HG02981 (cell line): ENCODE data around the gene VPS37C.
"Not testable (repeated sequence)": the region's sequence is repeated elsewhere in the genome, so short reads cannot be mapped to it uniquely, and the experiment has no call there.

Source experiments
- ATAC-seq: cut with Tn5 transposase; IDR thresholded peaks from one replicate; pipeline ENCODE4 v1.9.1; 2021; ENCODE audit warnings: mild to moderate bottlenecking, moderate library complexity; ENCODE audit not compliant: unreplicated experiment

Gene VPS37C

DNA sequence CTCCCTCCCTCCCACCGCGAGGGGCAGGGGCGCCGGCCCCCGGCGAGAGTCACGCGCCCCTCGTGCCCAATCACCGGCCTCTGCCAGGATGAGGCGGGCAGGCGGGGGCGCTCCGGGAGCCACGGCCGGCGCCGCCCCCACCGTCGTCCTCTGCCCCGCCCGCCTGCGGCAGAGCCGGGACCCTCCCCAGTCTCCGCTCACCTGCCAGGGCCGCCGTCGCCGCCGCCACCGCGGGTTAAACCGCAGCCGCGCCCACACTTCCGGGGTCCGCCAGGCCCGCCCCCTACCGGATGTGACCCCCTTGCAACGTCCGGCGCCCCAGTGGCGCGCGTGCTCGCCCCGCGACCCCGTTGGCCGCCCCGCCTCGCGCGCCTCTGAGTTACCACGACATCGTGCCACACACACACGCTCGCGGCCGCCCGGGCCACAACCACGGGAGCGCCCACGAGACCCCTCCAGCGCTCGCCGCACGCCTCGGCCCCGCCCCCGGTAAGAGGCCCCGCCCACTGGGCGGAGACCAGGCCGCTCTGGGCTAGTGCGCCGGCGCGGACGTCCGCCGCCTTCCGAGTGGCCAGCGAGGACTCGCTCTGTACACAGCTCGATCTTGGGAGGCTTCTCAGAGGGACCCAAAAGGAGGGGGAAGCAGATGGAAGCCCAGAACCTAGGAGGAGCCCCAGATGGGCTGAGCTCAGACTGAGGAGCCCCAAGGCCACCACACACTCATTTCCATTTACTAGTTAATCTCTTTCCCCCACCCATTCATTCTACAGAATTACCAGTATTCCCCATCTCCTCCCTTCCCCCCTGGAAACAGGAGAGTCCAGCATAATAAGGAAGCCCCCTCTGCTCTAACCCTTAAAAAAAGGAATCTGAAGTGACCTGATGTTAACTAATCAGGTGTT, at the start of gene VPS37C:
VPS37C (minus strand) TSS at position 237 of the 902 bp plus-strand sequence. CDS start 22,597 bp downstream, outside the sequence.
- ATAC-seq = peak; percentile 68

DNA sequence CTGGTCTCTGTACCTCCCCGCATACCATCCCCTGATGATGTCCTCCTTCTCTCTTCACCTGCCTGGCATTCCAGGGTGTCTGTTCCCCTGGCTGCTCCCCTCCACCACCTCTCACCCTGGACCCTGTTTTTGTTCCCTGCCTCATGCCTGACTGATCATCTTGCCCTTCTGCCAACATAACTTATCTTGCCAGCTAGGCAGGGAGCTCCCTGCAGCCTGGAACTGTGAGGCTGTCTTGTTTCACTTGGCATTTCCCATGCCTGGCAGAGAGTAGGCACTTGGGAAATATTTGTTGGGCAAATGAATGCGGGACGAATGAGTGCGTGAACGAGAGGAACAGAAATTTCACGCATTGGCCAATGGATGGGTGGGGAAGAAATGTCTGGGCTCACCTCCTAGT, 49.4 kb upstream of the VPS37C start:
- not testable (repeated sequence) for ATAC-seq

DNA sequence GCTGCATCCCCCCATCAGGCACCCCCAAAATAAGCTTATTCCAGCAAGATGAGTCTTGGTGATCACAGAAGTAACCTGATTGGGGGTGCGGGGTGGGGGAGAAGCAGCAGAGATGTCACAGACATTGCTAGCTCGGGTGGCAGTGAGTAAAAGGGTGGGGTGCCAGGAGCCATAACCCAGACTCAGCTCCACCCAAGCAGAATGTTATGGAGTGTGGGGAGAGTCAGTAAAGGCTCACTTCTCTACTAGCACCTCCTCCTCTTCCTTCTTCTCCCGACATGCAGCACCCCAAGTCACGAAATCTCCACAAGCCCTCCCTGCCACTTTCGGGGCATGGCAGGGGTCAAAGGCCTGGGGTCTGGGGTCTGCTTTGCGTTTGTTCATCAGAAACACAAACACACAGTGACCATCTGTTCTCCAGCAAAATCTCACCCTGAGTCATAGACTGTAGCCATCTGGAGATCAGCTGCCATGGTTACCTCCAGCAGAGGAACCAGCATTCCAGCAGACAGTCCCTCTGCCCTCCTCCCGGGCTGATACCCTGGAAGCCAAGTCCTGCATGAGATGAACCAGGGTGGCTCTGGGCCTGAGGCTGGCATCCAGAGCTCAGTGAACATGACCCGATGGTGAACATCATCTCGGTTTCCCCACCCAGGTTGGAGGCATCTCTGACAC, 46.5 kb upstream of the VPS37C start:
- not testable (repeated sequence) for ATAC-seq

DNA sequence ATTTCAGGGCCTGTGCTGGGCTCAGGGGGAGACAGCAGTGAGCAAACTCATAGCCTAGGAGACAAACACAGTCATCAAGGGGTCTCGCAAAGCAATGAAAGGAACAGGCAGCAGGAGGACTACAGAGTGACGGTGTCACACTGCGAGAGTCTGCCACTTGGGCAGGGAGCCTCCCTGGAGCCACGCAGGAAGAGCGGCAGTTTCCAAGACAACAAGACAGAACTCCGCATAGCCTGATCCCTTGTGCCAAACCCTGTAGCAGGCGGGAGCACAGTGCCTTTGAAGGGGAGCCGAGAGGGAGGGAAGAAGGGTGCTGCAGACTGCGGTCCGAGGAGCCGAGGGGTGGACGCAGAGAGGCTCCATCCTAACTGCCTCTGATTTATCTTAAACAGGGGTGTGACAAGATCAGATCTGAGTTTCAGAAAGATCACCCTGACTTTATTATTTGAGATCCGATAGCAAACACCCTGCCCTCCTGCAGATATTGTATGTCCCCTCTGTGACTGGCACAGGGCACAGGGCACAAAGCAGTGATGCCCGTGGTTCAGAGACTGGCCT, 43.4 kb upstream of the VPS37C start:
- not testable (repeated sequence) for ATAC-seq

DNA sequence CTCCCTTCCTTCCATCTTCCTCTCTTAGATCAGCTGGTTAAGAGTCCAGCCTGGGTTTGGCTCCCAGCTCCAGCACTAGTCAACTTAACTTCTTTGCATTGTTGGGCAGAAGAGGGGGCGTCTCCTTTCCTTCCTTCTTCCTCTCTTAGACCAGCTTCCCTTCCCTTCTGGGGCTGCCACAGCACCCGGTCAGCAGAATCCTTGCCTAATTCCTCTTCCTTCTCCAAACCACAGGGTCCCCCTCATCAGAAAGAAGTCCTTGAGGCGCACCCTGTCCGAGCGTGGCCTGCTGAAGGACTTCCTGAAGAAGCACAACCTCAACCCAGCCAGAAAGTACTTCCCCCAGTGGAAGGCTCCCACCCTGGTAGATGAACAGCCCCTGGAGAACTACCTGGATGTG, 42.6 kb upstream of the VPS37C start:
- not testable (repeated sequence) for ATAC-seq

DNA sequence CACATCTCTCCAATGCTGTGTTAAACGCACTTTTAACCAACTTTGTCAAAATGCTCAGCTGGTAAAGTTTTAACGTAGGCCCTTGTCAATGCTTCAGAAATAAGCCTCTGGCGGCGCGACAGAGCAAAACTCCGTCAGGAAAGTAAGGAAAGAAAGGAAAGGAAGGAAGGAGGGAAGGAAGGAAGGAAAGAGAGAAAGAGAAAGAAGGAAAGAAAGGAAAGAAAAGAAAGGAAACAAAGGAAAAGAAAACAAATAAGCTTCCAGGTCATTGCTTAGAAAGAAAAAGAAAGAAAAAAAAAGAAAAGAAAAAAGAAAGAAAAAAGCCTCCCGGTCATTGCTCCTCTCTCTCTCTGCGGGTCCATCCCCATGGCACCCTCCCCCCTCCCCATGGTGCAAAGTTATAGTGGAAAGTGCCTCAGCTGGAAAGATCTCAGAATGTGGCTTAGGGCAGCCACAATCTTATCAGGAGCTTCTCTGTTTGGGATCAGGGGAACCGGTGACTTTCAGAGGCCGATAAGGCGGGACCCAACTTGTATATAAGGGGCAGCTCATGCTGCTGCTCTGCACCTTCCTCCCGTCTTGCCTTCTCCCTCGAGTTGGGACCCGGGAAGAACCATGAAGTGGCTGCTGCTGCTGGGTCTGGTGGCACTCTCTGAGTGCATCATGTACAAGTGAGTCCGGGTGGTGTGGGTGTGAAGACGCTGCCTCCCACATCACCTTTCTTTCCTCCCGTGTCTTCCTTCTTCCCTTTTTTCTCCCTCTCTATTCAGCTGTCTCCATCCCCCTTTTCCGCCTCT, 41.9 kb upstream of the VPS37C start, which contains the start of gene PGA3:
PGA3 (plus strand) TSS at position 566 of the 797 bp plus-strand sequence; CDS start at position 616, 50 bp downstream.
- not testable (repeated sequence) for ATAC-seq

DNA sequence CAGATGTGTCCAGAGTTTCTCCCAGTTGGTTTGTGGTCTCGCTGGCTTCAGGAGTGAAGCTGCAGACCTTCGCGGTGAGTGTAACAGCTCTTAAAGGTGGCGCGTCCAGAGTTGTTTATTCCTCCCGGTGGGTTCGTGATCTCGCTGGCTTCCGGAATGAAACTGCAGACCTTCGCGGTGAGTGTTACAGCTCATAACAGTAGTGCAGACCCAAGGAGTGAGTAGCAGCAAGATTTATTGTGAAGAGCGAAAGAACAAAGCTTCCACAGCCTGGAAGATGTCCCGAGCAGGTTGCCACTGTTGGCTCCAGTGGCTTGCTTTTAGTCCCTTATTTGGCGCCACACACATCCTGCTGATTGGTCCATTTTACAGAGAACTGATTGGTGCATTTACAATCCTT, 40.2 kb upstream of the VPS37C start:
- no peak for ATAC-seq

DNA sequence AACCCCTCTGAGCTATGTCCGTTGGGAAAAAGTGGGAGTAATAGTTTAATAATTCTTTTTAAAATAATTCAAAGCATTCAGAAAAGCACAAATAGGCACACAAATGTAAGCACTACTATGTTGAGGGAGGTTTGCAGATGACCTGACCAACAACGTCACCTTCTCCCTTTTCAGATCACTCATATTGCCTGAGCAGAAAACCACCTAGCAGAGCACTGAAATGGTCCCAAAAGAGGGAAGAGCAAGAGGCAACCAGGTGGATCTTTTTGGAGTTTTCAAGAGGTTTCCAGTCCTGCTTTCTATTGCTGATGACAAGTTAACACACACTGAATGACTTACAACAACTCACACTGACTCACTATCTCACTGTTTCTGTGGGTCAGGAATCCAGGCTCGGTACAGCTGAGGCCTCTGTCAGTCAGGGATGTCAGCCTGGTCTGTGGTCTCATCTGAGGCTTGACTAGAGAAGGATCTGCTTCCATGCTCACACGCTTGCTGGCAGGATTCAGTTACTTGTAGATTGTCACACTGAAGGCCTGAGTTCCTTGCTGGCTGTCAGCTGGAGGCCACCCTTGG, 37.8 kb upstream of the VPS37C start:
- no peak for ATAC-seq

DNA sequence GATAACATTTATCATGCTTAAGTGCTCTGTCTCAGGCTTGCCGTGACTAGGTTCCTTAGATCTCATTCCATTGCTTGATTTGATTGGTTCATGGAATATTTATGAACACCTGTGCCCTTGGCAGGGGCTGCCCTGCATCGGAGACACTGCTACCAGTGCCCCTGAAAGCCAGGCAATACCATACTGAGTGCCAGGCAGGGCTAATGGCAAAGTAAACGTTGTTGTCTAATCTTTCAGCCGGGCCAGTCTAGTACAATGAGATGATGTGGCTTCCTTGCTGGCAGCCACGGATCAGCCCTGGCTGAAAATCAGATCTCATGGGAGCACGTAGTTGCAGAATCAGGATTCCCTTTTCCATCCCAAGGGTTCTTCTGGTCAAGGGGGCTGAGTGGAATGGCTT, 37.1 kb upstream of the VPS37C start:
- no peak for ATAC-seq

DNA sequence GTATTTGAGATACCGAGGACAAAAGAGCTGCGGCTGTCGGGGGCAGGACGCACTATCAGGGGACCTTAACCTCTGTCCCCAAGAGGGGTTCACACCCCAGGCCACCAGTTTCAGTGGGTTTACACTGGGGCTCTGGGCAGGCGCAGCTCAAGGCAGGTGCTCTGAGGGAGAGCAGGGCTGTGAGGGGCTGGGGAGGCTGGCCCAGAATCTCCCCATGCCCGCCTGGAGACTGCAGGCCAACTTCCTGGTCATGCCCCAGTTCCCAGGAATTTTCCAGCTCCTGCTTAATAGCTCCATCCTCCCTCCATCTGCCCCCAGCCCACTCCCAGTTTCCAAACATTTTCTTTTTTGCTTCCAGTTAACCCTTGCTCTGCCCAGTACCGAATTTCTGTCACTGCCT, 34.5 kb upstream of the VPS37C start:
- ATAC-seq = no peak

DNA sequence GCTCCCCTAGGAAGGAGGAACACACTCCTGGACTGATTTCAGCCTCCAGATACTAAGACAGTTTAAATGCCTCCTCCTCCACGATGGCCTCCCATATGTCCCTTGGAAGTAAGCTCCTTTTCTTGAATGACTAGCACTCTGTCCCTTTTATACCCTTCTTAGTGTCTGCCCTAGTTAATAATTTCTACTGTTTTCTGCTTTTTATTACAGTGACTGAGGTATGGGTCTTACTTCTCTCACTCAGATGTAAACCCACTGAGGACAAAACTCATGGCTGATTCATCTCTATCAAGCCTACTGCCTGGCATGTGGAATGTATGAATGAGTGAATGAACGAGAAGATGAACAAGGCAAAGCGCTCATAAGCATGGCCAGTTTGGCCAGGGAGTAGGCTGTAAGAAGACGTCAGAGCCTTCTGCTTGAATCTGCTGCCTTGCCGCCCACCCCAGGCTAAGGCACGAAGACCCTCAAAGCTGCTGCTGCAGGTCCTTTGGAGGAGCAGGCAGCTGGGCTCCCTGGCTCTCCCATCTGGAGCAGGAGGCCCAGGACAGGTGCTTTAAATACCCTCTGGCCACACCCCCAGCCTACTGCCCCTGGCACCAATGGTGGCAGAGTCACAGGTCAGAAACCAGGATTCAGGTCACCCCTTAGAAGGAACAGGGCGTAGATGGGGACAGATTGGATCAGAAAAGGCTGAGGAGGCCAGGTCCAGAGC, 33.9 kb upstream of the VPS37C start:
- no peak for ATAC-seq

DNA sequence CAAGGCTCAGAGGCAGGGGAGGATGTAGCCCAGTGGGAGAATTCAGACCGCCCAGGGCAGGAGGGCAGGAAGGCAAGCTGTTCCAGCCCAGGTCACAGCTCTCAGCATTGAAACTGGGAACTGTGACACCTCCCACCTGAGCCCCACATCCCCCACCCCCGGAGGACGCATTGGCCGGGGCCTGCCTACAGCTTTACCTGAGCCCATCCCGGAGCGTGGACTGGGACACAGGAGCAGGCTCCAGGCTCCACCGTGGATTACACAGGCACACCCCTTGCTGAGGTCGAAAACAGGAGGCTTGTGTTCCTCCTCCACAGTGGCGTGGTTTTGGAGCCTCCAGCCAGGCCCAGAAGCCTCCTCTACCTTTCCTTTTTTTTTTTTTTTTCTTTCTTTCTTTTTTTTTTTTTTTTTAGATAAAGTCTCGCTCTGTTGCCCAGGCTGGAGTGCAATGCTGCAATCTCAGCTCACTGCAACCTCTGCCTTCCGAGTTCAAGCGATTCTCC, 33.0 kb upstream of the VPS37C start:
- ATAC-seq = no peak

DNA sequence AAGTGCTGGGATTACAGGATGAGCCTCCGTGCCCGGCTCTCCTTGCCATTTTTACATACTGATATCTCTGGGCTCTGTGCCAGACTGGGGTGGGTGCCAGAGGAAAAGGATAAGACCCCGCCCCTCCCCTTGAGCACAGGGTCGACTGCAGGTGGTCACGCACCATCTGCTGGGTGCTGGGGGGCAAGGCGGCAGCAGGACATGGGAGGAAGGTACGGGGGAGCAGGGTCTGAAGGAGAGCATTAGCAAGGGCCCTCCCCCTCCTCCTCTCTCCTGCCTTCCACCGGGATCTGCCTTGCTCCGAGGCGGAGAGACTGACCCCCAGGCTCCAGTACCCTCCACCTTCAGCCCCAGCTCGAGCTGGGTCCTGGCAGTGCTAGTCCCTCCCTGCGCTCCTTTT, 32.4 kb upstream of the VPS37C start:
- no peak for ATAC-seq

DNA sequence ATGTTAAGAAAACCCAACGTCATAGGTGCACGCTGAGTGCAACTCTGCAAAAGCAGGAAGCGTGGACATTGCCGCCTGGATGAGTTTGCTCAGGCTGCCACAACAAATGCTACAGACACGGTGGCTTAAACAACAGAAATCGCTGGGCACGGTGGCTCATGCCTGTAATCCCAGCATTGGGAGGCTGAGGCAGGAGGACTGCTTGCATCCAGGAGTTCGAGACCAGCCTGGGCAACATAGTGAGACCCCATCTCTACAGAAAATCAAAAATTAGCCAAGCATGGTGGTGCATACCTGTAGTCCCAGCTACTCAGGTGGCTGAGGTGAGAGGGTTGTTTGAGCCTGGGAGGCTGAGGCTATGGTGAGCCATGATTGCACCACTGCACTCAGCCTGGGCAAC, 28.7 kb upstream of the VPS37C start:
- ATAC-seq = no peak

DNA sequence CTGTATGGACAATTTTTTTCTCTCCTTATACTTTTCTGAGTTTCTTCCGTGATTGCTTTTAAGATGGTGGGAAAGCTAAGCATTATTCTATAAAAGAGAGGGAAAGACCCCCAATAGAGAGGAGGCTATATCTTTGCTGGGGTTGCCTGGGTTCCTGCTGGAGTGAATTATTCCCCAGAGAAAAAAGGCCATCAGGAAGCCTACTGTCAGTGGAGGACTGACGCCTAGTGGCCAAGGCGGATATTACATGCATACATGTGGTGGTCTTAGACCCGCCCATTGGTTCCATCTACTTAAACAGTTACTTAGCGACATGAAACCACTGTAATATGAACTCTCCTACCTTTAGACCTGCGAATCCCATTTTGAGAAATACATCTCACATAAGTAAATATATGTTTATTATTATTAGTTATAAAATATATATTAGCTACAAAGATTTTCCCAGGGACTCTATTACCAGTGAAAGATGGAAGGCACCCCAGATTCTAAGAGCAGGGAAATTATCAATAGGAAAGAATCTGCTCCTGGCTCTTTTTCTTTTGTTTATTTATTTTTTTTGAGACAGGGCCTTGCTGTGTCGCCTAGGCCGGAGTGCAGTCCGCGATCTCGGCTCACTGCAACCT, 26.4 kb upstream of the VPS37C start:
- ATAC-seq = no peak

DNA sequence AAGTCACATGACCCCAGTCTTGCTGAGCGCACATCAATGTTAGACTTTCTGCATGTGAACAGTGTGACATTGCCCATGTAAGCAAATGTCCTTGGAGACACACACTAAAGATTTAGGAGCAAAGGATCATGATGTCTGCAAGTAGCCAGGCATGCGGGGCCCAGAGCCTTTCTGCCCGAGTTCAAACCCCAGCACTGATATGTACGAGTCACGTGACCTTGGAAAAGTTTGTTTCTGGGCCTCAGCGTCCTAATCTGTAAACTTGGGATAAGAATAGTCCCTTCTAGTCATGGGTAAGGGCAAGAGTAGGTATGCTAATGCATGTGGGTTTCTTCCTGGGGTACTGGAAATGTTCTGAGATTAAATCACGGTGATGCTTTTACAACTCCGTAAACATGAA, 25.3 kb upstream of the VPS37C start:
- no peak for ATAC-seq

DNA sequence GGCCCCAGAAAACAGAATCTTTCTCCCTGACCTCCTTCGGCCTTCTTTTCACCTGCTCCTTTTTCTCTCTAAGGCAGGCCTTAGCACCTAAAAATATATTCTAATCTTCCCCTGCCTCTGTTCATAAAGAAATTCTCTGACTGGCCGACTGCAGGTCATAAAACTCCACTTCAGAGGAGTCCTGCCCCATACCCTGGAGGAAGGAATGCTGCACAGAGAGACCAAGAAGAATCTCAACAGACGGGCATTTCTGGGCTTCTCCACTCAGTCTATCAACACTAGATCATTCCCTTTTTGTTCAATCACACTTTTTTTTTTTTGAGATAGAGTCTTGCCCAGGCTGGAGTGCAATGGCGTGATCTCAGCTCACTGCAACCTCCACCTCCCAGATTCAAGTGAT, 22.4 kb upstream of the VPS37C start:
- ATAC-seq = no peak

DNA sequence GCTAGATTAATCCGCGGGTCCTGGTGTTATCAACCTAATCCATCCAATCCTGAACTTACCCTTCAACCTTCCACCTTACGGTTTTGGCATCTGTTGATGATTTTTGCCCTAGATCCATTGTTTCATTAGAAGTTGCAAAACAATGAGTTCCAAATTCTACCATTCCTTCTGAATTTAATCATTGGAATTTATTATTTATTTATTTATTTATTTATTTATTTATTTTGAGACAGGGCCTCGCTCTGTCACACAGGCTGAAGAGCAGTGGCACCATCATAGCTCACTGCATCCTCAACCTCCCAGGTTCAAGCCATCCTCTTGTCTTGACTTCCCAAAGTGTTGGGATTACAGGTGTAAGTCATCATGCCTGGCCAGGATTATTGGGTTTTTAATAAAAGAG, 20.3 kb upstream of the VPS37C start:
- no peak for ATAC-seq

DNA sequence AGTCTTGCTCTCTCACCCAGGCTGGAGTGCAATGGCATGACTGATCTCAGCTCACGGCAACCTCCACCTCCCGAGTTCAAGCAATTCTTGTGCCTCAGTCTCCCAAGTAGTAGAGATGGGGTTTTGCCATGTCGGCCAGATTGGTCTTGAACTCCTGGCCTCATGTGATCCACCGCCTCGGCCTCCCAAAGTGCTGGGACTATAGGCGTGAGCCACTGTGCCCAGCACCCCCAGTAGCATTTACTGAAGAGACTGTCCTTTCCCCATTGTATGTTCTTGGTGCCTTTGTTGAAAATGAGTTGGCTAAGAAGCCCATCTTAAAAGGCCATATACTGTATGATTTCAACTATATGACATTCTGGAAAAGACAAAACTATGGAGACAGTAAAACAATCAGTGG, 19.0 kb upstream of the VPS37C start:
- ATAC-seq = not testable (repeated sequence)
